ENCODE data around the gene ITIH1. TPM values are rescaled to one million over a fixed set of nuclear protein-coding genes. Genes with fewer than 3 reads are reported as not detected.

Gene ITIH1
- total RNA-seq, 1 experiment from 2014 or later, result not detected

GRCh38 chr3:52790337-52790736 is 12.9 kb downstream of the ITIH1 start:
- CTCF ChIA-PET, result no interaction called here
- ATAC-seq, result no peak

GRCh38 chr3:52790741-52791140 is 13.3 kb downstream of the ITIH1 start:
- BruUV-seq (replicated peaks), result no TSS peak
- H3K36me3 ChIP-seq (ENCODE audit: low read depth, low read length), result no peaks in the 10 kb centered on the region
- no peaks in the 10 kb centered on the region for H3K27me3 ChIP-seq (ENCODE audit: low read length)
- H3K79me2 ChIP-seq (ENCODE audit: low read length), result no peaks in the 10 kb centered on the region
- no peaks in the 10 kb centered on the region for H3F3A ChIP-seq (ENCODE audit: low read length, unreplicated experiment)
- H2AFZ ChIP-seq (ENCODE audit: low read length), result no peak overlapping the region
- H3K9me3 ChIP-seq (ENCODE audit: low read length), result no peaks in the 10 kb centered on the region
- ChIA-PET POLR2A (ENCODE audit: unreplicated experiment) (no interaction called here), CTCF (no interaction called here)
- intact Hi-C loops (cut with micrococcal nuclease), result no loop called here
- H3K4me1 ChIP-seq (ENCODE audit: insufficient read depth, low read length), result no peaks in the 10 kb centered on the region
- DNase-seq (no peak), ATAC-seq (no peak)
- H3K9ac ChIP-seq (ENCODE audit: low read length), result no peak overlapping the region
- no peak overlapping the region for H3K27ac ChIP-seq (ENCODE audit: low read length)
- TF ChIP-seq CTCF (conservative IDR thresholded peaks at IDR 0.05; ENCODE audit: low read depth, low read length) (no peak), EZH2 (IDR thresholded peaks at IDR 0.05; ENCODE audit: low read length, unreplicated experiment) (no peak), EZH2phosphoT487 (IDR thresholded peaks at IDR 0.05; ENCODE audit: borderline replicate concordance, low read length) (no peak)
- no peaks in the 10 kb centered on the region for H3K9me2 ChIP-seq (replicated peaks; ENCODE audit: low read length)
- H3K4me2 ChIP-seq (ENCODE audit: low read length), result no peak overlapping the region
- H3K4me3 ChIP-seq (ENCODE audit: low read length), result no peak overlapping the region
- H4K20me1 ChIP-seq (ENCODE audit: low read length), result no peaks in the 10 kb centered on the region

More at GRCh38 chr3:52790337-52790736, 12.9 kb downstream of the ITIH1 start:
- no peak for DNase-seq
- Histone ChIP-seq H3F3A (ENCODE audit: low read length, unreplicated experiment) (no peaks in the 10 kb centered on the region), H3K79me2 (ENCODE audit: low read length) (no peaks in the 10 kb centered on the region), H3K4me2 (ENCODE audit: low read length) (no peak overlapping the region), H4K20me1 (ENCODE audit: low read length) (no peaks in the 10 kb centered on the region), H3K27me3 (ENCODE audit: low read length) (no peaks in the 10 kb centered on the region), H3K4me3 (ENCODE audit: low read length) (no peak overlapping the region), H3K4me1 (ENCODE audit: insufficient read depth, low read length) (no peaks in the 10 kb centered on the region), H3K9ac (ENCODE audit: low read length) (no peak overlapping the region), H2AFZ (ENCODE audit: low read length) (no peak overlapping the region), H3K27ac (ENCODE audit: low read length) (no peak overlapping the region), H3K36me3 (ENCODE audit: low read depth, low read length) (no peaks in the 10 kb centered on the region), H3K9me2 (replicated peaks; ENCODE audit: low read length) (no peaks in the 10 kb centered on the region), H3K9me3 (ENCODE audit: low read length) (no peaks in the 10 kb centered on the region)
- POLR2A ChIA-PET (ENCODE audit: unreplicated experiment), result no interaction called here
- TF ChIP-seq EZH2phosphoT487 (IDR thresholded peaks at IDR 0.05; ENCODE audit: borderline replicate concordance, low read length), result no peak
- no peak for TF ChIP-seq CTCF (conservative IDR thresholded peaks at IDR 0.05; ENCODE audit: low read depth, low read length)
- no peak for TF ChIP-seq EZH2 (IDR thresholded peaks at IDR 0.05; ENCODE audit: low read length, unreplicated experiment)
- intact Hi-C loops (cut with micrococcal nuclease), result no loop called here
- no TSS peak for BruUV-seq (replicated peaks)

GRCh38 chr3:52791366-52791765 is 14.0 kb downstream of the ITIH1 start:
- Histone ChIP-seq H3K9me2 (replicated peaks; ENCODE audit: low read length) (no peaks in the 10 kb centered on the region), H2AFZ (ENCODE audit: low read length) (no peak overlapping the region), H3K9ac (ENCODE audit: low read length) (no peak overlapping the region), H3K4me2 (ENCODE audit: low read length) (no peak overlapping the region), H3K27me3 (ENCODE audit: low read length) (no peaks in the 10 kb centered on the region), H4K20me1 (ENCODE audit: low read length) (no peaks in the 10 kb centered on the region), H3K79me2 (ENCODE audit: low read length) (no peaks in the 10 kb centered on the region), H3K4me1 (ENCODE audit: insufficient read depth, low read length) (no peaks in the 10 kb centered on the region), H3K36me3 (ENCODE audit: low read depth, low read length) (no peaks in the 10 kb centered on the region), H3K4me3 (ENCODE audit: low read length) (no peak overlapping the region), H3F3A (ENCODE audit: low read length, unreplicated experiment) (no peaks in the 10 kb centered on the region), H3K9me3 (ENCODE audit: low read length) (no peaks in the 10 kb centered on the region), H3K27ac (ENCODE audit: low read length) (no peak overlapping the region)
- ChIA-PET POLR2A (ENCODE audit: unreplicated experiment) (no interaction called here), CTCF (no interaction called here)
- DNase-seq, result no peak
- intact Hi-C loops (cut with micrococcal nuclease), result no loop called here
- BruUV-seq (replicated peaks), result no TSS peak
- TF ChIP-seq EZH2phosphoT487 (IDR thresholded peaks at IDR 0.05; ENCODE audit: borderline replicate concordance, low read length) (no peak), EZH2 (IDR thresholded peaks at IDR 0.05; ENCODE audit: low read length, unreplicated experiment) (no peak), CTCF (conservative IDR thresholded peaks at IDR 0.05; ENCODE audit: low read depth, low read length) (no peak)
- no peak for ATAC-seq

Data from PC-3 (cell line).